ENCODE measurements around the gene CDC23.

Gene CDC23

GRCh38 chr5:138246822-138247221, 33.7 kb upstream of the CDC23 start:
- Histone ChIP-seq H3K27me3 (replicated peaks) (no peaks in the 10 kb centered on the region), H3K27ac (no peak overlapping the region), H3K4me3 (ENCODE audit: low read depth, low read length) (no peak overlapping the region), H3K36me3 (replicated peaks) (no peaks in the 10 kb centered on the region)
- DNase-seq = no peak
- TF ChIP-seq CTCF (IDR thresholded peaks at IDR 0.05; ENCODE audit: low read depth, low read length, missing control alignments) = no peak
- in situ Hi-C loops (cut with HindIII; ENCODE audit: low pct_ligation_motif_present, low sequenced_read_pairs) = no loop called here

- Histone ChIP-seq H3K36me3 (replicated peaks) (no peaks in the 10 kb centered on the region), H3K27me3 (replicated peaks) (peaks cover 2% of the 10 kb centered on the region), H3K27ac (no peak overlapping the region), H3K4me3 (ENCODE audit: low read depth, low read length) (no peak overlapping the region)
- no peak for TF ChIP-seq CTCF (IDR thresholded peaks at IDR 0.05; ENCODE audit: low read depth, low read length, missing control alignments)
- in situ Hi-C loops (cut with HindIII; ENCODE audit: low pct_ligation_motif_present, low sequenced_read_pairs) = no loop called here
- no peak for DNase-seq
Observed at GRCh38 chr5:138246334-138246733, 33.2 kb upstream of the CDC23 start.

GRCh38 chr5:138245717-138246116, 32.6 kb upstream of the CDC23 start:
- Histone ChIP-seq H3K4me3 (ENCODE audit: low read depth, low read length) (no peak overlapping the region), H3K27me3 (replicated peaks) (peaks cover 8% of the 10 kb centered on the region), H3K36me3 (replicated peaks) (no peaks in the 10 kb centered on the region), H3K27ac (no peak overlapping the region)
- in situ Hi-C loops (cut with HindIII; ENCODE audit: low pct_ligation_motif_present, low sequenced_read_pairs) = no loop called here
- DNase-seq = no peak
- no peak for TF ChIP-seq CTCF (IDR thresholded peaks at IDR 0.05; ENCODE audit: low read depth, low read length, missing control alignments)

GRCh38 chr5:138243794-138244193, 30.7 kb upstream of the CDC23 start:
- peaks cover 13% of the 10 kb centered on the region for H3K27me3 ChIP-seq (replicated peaks)

GRCh38 chr5:138241688-138242571, 28.8 kb upstream of the CDC23 start:
- Histone ChIP-seq H3K36me3 (replicated peaks) (no peaks in the 10 kb centered on the region), H3K27ac (no peak overlapping the region), H3K27me3 (replicated peaks) (peaks cover 13% of the 10 kb centered on the region), H3K4me3 (ENCODE audit: low read depth, low read length) (peak overlapping the region; percentile 52)
- TF ChIP-seq CTCF (IDR thresholded peaks at IDR 0.05; ENCODE audit: low read depth, low read length, missing control alignments) = no peak
- in situ Hi-C loops (cut with HindIII; ENCODE audit: low pct_ligation_motif_present, low sequenced_read_pairs) = no loop called here
- DNase-seq = no peak

More at GRCh38 chr5:138243794-138244193, 30.7 kb upstream of the CDC23 start:
- H3K27ac ChIP-seq = no peak overlapping the region
- no peak for DNase-seq
- in situ Hi-C loops (cut with HindIII; ENCODE audit: low pct_ligation_motif_present, low sequenced_read_pairs) = no loop called here
- no peak overlapping the region for H3K4me3 ChIP-seq (ENCODE audit: low read depth, low read length)
- no peak for TF ChIP-seq CTCF (IDR thresholded peaks at IDR 0.05; ENCODE audit: low read depth, low read length, missing control alignments)
- no peaks in the 10 kb centered on the region for H3K36me3 ChIP-seq (replicated peaks)

All from brain microvascular endothelial cell (primary cell).